Ishikawa (cell line): ENCODE data around the gene ELMO1.

Experiments
- CEBPB ChIP-seq: IDR thresholded peaks from 2 replicates; pipeline ENCODE4 v1.6.1; 2012
- EP300 ChIP-seq: IDR thresholded peaks from 2 replicates; pipeline ENCODE4 v1.6.1; 2012; ENCODE audit warnings: borderline replicate concordance
- NFIC ChIP-seq: IDR thresholded peaks from 2 replicates; pipeline ENCODE4 v1.6.1; 2012
- RAD21 ChIP-seq: IDR thresholded peaks from 2 replicates; pipeline ENCODE4 v1.6.1; 2012; ENCODE audit warnings: low read depth
- TAF1 ChIP-seq: IDR thresholded peaks from 2 replicates; pipeline ENCODE4 v1.6.1; 2012; ENCODE audit warnings: low read depth, mild to moderate bottlenecking
- YY1 ChIP-seq: IDR thresholded peaks from 2 replicates; pipeline ENCODE4 v1.6.1; 2012; ENCODE audit warnings: low read depth
- TF ChIP-seq, protein P1 (sequence below): IDR thresholded peaks from 2 replicates; pipeline ENCODE4 v1.6.1; 2012

DNA sequence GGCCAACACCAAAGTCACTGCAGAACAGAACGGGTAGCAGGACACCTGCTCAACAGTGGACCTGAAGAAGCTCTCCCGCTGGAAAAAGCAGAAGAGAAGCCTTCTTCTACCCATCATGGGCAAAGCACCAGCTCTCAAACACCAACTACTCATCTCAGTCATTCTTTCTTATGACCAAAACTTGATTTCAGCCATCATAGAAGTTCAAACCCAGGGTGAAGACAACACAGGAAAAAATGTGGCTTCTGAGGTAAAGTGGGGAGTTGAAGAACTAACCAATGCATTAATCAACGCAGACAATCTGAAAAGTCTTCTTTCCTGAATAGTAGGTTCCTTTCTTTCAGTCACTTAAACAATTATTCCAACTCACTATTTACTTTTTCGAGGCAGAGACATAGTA is 83.3 kb downstream of the ELMO1 start:
- TF ChIP-seq CEBPB = no peak
- TF ChIP-seq, protein P1, sequence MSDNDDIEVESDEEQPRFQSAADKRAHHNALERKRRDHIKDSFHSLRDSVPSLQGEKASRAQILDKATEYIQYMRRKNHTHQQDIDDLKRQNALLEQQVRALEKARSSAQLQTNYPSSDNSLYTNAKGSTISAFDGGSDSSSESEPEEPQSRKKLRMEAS = no peak
- TF ChIP-seq RAD21 = no peak
- no peak for TF ChIP-seq NFIC
- no peak for TF ChIP-seq EP300
- TF ChIP-seq YY1 = no peak
- TF ChIP-seq TAF1 = no peak
